Endothelial cell (in vitro differentiated cells): Measurements from ENCODE around the gene SPPL3. TPM values are rescaled to one million over a fixed set of nuclear protein-coding genes. Genes with fewer than 3 reads are reported as not detected.
"Not testable (repeated sequence)": the region's sequence is repeated elsewhere in the genome, so short reads cannot be mapped to it uniquely, and the experiment has no call there.

Experiments used
- DNase-seq: peaks from one replicate; pipeline ENCODE4 v3.0.0; 2021; ENCODE audit warnings: low spot score
- H3K27ac Mint-ChIP-seq: one replicate; pipeline ENCODE4 v1.8.0; 2021; ENCODE audit warnings: mixed read lengths, inconsistent platforms; ENCODE audit not compliant: unreplicated experiment
- H3K27me3 Mint-ChIP-seq: one replicate; pipeline ENCODE4 v1.8.0; 2021; ENCODE audit warnings: mild to moderate bottlenecking, moderate library complexity, mixed read lengths, inconsistent platforms; ENCODE audit not compliant: unreplicated experiment
- H3K36me3 Mint-ChIP-seq: one replicate; pipeline ENCODE4 v1.8.0; 2021; ENCODE audit warnings: mild to moderate bottlenecking, low read depth, mixed read lengths, inconsistent platforms; ENCODE audit not compliant: unreplicated experiment
- H3K4me1 Mint-ChIP-seq: one replicate; pipeline ENCODE4 v1.8.0; 2021; ENCODE audit warnings: mild to moderate bottlenecking, mixed read lengths, inconsistent platforms; ENCODE audit not compliant: unreplicated experiment
- H3K4me3 Mint-ChIP-seq: one replicate; pipeline ENCODE4 v1.8.0; 2021; ENCODE audit warnings: mild to moderate bottlenecking, mixed read lengths, inconsistent platforms; ENCODE audit not compliant: unreplicated experiment
- H3K9me3 Mint-ChIP-seq: one replicate; pipeline ENCODE4 v1.8.0; 2021; ENCODE audit warnings: mixed read lengths, inconsistent platforms; ENCODE audit not compliant: unreplicated experiment
- total RNA-seq: library from RNA; stranded (reverse); fragmentation: NEBNext Ultra II Directional; extraction: Animal tissue kit (Norgen Biotek cat#: 25700); gene quantifications from one replicate; pipeline ENCODE4 v1.2.1, GENCODE V29; 2021; ENCODE audit not compliant: unreplicated experiment
- TF ChIP-seq, protein P1 (sequence below): fragments of 200-600 bp; sonication (generic); IDR thresholded peaks from one replicate; pipeline ENCODE4 v1.5.0; 2021; ENCODE audit warnings: antibody characterized with exemption; ENCODE audit not compliant: unreplicated experiment

The SPPL3 gene
- total RNA-seq, 1 donor from 2014 or later = 55.4 TPM

DNA sequence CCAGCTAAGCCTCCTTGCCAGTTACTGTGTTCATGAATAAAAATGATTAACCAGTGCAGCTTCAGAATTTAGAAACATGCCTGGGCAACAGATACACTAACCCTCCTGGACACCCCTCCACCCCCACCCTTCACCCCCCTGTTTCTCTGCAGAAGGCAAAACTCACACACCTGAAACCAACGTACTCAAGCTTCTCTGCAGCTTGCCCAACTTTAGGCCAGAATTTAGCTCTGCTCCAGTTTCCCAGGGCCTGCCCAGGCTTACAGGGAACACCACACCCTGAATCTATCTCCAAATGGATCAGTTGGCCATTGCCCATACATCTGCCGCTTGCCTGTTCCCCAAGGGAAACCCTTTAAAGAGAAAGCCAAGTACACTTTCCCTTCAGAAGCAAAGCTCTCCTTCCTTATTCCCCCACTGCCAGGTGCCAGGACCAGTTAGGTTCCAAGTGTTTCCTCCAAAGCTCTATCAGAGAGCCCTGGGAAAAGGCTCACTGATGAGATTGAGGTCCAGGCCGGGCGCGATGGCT is 1.8 kb upstream of the SPPL3 start:
- H3K4me3 Mint-ChIP-seq = no peak overlapping the region
- peaks cover 5% of the 10 kb centered on the region for H3K36me3 Mint-ChIP-seq
- H3K27me3 Mint-ChIP-seq = peaks cover 9% of the 10 kb centered on the region
- DNase-seq = no peak
- peaks cover 17% of the 10 kb centered on the region for H3K4me1 Mint-ChIP-seq
- no peak overlapping the region for H3K27ac Mint-ChIP-seq
- H3K9me3 Mint-ChIP-seq = no peaks in the 10 kb centered on the region
- TF ChIP-seq, protein P1, sequence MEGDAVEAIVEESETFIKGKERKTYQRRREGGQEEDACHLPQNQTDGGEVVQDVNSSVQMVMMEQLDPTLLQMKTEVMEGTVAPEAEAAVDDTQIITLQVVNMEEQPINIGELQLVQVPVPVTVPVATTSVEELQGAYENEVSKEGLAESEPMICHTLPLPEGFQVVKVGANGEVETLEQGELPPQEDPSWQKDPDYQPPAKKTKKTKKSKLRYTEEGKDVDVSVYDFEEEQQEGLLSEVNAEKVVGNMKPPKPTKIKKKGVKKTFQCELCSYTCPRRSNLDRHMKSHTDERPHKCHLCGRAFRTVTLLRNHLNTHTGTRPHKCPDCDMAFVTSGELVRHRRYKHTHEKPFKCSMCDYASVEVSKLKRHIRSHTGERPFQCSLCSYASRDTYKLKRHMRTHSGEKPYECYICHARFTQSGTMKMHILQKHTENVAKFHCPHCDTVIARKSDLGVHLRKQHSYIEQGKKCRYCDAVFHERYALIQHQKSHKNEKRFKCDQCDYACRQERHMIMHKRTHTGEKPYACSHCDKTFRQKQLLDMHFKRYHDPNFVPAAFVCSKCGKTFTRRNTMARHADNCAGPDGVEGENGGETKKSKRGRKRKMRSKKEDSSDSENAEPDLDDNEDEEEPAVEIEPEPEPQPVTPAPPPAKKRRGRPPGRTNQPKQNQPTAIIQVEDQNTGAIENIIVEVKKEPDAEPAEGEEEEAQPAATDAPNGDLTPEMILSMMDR = no peak

DNA sequence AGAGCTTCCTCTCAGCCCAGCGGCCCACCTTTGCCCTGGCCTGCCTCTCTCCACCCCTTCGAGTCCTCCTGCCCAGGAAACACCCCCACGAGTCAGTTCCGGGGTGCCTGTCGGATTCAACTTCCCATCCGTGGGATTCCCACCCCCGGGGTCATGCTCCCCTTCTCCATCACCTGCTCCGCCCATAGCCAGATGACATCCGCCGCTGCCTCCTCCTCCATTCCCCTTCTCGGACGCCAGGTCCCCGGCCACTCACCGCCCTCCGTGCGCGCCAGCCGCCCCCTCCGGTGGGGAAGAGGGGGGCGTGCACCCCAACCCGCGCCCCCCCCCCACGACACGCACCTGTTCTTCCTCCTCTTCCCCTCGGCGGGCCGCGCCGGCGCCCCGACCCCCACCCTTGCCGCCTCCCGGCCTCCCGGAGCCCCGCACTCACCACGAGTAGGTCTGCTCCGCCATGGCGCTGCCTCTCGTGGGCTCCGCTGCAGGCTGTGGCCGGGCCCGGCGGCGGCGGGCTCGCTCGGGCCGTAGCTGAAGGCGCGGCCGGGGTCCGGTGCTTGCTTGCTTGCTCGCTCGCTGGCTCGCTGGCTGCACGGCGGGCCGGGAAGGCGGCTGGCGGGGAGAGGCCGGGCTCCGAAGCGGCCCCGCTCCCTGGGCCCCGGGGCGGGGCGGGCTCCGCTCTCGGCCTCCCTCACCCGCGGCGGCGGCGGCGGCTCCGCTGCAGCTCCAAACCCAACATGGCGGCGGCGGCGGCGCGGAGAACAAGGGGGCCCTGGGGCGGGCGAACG is 554 bp downstream of the SPPL3 start:
- Mint-ChIP-seq H3K4me1 (peaks cover 17% of the 10 kb centered on the region), H3K4me3 (peak overlapping the region; percentile 100), H3K27ac (peak overlapping the region; percentile 79), H3K9me3 (no peaks in the 10 kb centered on the region), H3K27me3 (peaks cover 9% of the 10 kb centered on the region), H3K36me3 (peaks cover 5% of the 10 kb centered on the region)
- TF ChIP-seq, protein P1 = no peak
- peak; percentile 27 for DNase-seq

DNA sequence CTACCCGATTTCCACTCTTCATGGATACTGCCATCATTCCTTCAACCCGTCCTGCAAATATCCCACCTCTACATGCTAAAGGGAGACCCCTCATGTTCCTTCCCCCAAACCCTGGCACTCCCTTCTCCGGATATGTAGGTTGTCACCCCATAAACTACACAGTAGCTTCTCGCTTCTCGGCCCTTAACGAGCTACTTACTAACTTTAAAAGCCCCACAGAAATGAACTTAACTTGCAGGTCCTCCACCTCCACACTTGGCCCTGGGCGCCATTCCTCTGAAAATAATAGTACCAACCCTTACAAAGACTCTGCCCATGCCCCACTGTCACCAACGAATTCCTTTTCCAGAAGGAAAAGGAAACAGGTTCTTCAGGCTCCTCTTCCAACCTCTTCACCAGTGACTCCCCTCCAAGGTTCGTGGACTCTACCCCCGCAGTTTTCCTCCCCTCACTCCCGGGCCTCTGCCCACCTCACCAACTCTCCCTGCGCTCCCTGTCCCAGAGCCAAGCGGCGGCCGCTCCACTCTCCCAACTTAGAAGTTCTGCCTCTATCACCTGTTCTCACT is 1.2 kb downstream of the SPPL3 start:
- H3K4me3 Mint-ChIP-seq = peak overlapping the region; percentile 100
- H3K27me3 Mint-ChIP-seq = peaks cover 9% of the 10 kb centered on the region
- TF ChIP-seq, protein P1 = no peak
- peak overlapping the region; percentile 79 for H3K27ac Mint-ChIP-seq
- DNase-seq = no peak
- no peaks in the 10 kb centered on the region for H3K9me3 Mint-ChIP-seq
- H3K4me1 Mint-ChIP-seq = peaks cover 17% of the 10 kb centered on the region
- H3K36me3 Mint-ChIP-seq = peaks cover 5% of the 10 kb centered on the region

DNA sequence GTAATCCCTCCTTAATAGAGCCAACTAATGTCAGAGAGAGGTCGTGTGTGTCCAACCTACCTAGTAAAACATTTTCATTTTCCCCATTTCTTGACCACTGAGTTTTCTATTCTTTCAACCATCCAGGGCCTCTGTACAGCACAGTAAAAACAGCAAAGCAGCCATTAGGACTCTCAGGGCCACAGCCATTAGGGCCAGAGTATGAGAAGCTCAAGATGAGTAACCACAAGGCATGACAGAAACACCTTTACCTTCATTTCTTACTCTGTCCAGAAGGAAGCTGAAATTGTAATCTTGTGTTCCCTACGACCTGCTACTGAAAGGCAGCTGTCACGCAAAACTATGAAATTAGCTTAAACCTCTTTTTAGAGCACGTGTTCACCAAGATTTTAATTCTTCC is 2.3 kb downstream of the SPPL3 start:
- H3K36me3 Mint-ChIP-seq = peaks cover 5% of the 10 kb centered on the region
- H3K27me3 Mint-ChIP-seq = peaks cover 5% of the 10 kb centered on the region
- no peak for DNase-seq
- H3K4me3 Mint-ChIP-seq = peak overlapping the region; percentile 100
- no peaks in the 10 kb centered on the region for H3K9me3 Mint-ChIP-seq
- TF ChIP-seq, protein P1 = no peak
- peaks cover 17% of the 10 kb centered on the region for H3K4me1 Mint-ChIP-seq
- H3K27ac Mint-ChIP-seq = no peak overlapping the region

DNA sequence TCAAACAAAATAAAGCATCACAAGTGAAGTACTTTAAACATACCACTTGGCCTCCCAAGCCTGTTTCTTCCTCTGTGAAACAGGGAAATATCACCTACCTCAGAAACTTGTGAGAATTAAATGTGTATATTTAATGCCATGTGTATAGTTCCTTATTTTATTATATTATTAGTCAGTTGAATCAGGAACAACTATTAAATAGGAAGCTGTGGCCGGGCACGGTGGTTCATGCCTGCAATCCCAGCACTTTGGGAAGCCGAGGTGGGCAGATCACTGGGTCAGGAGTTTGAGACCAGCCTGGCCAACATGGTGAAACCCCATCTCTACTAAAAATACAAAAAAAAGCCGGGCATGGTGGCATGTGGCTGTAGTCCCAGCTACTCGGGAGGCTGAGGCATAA is 3.1 kb downstream of the SPPL3 start:
- DNase-seq, H3K27me3 Mint-ChIP-seq, H3K27ac Mint-ChIP-seq, H3K4me3 Mint-ChIP-seq, H3K9me3 Mint-ChIP-seq, H3K36me3 Mint-ChIP-seq: not testable (repeated sequence)
- H3K4me1 Mint-ChIP-seq = peaks cover 17% of the 10 kb centered on the region
